HAP-1 (cell line): Measurements from ENCODE around the gene ZC3H4.

Experiments
- DNase-seq, 2 experiments: peaks; one replicate each; pipeline ENCODE4 v3.0.0-alpha.2; 2016 to 2020; ENCODE audit warnings: low spot score in 2 of 2
- H3K27me3 ChIP-seq: fragments of 250-450 bp; sonication (Bioruptor Pico); 2 replicates; pipeline ENCODE4 v1.5.1; 2020; ENCODE audit warnings: low read depth, mild to moderate bottlenecking, moderate library complexity
- H3K36me3 ChIP-seq: fragments of 250-450 bp; sonication (Bioruptor Pico); replicated peaks from 2 replicates; pipeline ENCODE4 v1.5.1; 2020; ENCODE audit warnings: mild to moderate bottlenecking
- H3K4me1 ChIP-seq: fragments of 250-450 bp; sonication (Bioruptor Pico); 2 replicates; pipeline ENCODE4 v1.5.1; 2020; ENCODE audit warnings: mild to moderate bottlenecking
- H3K4me3 ChIP-seq: fragments of 250-450 bp; sonication (Bioruptor Pico); 2 replicates; pipeline ENCODE4 v1.5.1; 2020; ENCODE audit warnings: mild to moderate bottlenecking, moderate library complexity
- H3K9me3 ChIP-seq: fragments of 250-450 bp; sonication (Bioruptor Pico); 2 replicates; pipeline ENCODE4 v1.5.1; 2020; ENCODE audit warnings: mild to moderate bottlenecking, moderate library complexity
- in situ Hi-C: fragments of 300-500 bp; cut with MboI; formaldehyde crosslinking; loops from 3 replicates; pipeline ENCODE4 v1.14.3; 2020; ENCODE audit warnings: low sequenced_read_pairs, inconsistent platforms, mixed read lengths

ZC3H4 gene

DNA sequence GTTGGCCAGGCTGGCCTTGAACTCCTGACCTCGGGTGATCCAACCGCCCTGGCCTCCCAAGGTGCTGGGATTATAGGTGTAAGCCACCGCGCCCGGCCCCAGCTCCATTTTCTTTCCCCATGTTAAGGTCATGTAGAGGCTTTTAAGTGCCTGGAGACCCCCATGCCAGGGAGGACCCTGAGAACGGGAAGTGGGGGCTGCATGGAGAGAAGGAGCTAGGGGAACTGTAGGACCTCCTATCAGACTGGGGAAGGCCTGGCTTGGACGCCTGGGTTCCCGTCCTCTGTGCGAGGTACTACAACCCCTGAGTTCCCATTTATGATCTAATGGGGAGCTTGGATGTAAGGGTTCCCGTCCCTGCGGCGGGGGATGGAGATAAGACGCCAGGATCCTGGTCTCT is 94.7 kb downstream of the ZC3H4 start:
- H3K27me3 ChIP-seq, result no peaks in the 10 kb centered on the region
- H3K4me1 ChIP-seq, result peaks cover 13% of the 10 kb centered on the region
- H3K36me3 ChIP-seq, result no peaks in the 10 kb centered on the region; the same call in 1 of the 2 replicates
- no peak overlapping the region for H3K4me3 ChIP-seq
- in situ Hi-C loops, result no loop called here
- no peaks in the 10 kb centered on the region for H3K9me3 ChIP-seq
- no peak for DNase-seq
